HL-60 (cell line): ENCODE data around the gene BSCL2.

Experiments used
- DNase-seq, 2 experiments: peaks; one replicate each; pipeline ENCODE4 v3.0.0-alpha.2; 2010 to 2020; ENCODE audit warnings: low read depth in 1 of 2, low spot score in 1 of 2
- H3K27ac ChIP-seq: fragments of 250-450 bp; sonication (Bioruptor Pico); replicated peaks from 2 replicates; pipeline ENCODE4 v1.5.1; 2020; ENCODE audit warnings: mild to moderate bottlenecking, moderate library complexity
- H3K27me3 ChIP-seq: fragments of 250-450 bp; sonication (Bioruptor Pico); 2 replicates; pipeline ENCODE4 v1.5.1; 2021; ENCODE audit warnings: mild to moderate bottlenecking, moderate library complexity; ENCODE audit not compliant: insufficient read depth, poor library complexity, severe bottlenecking
- H3K4me3 ChIP-seq: replicated peaks from 2 replicates; pipeline ENCODE4 v1.5.1; 2011; ENCODE audit warnings: mild to moderate bottlenecking, control low read depth, low read length; ENCODE audit not compliant: insufficient read depth
- GABPA ChIP-seq: IDR thresholded peaks from 2 replicates; pipeline ENCODE4 v1.6.1; 2012; ENCODE audit warnings: low read depth
- POLR2AphosphoS5 ChIP-seq: IDR thresholded peaks from 2 replicates; pipeline ENCODE4 v1.6.1; 2012; ENCODE audit warnings: low read depth
- SPI1 ChIP-seq: IDR thresholded peaks from 2 replicates; pipeline ENCODE4 v1.6.1; 2012; ENCODE audit warnings: low read depth, mild to moderate bottlenecking, borderline replicate concordance
- TF ChIP-seq, protein P1 (sequence below): IDR thresholded peaks from 2 replicates; pipeline ENCODE4 v1.6.1; 2012; ENCODE audit warnings: low read depth; ENCODE audit not compliant: insufficient replicate concordance
- TF ChIP-seq, protein P2 (sequence below): IDR thresholded peaks from one replicate; pipeline ENCODE4 v1.5.1; 2011; ENCODE audit warnings: low read length, control low read depth, inconsistent platforms; ENCODE audit not compliant: insufficient read depth

BSCL2 gene

DNA sequence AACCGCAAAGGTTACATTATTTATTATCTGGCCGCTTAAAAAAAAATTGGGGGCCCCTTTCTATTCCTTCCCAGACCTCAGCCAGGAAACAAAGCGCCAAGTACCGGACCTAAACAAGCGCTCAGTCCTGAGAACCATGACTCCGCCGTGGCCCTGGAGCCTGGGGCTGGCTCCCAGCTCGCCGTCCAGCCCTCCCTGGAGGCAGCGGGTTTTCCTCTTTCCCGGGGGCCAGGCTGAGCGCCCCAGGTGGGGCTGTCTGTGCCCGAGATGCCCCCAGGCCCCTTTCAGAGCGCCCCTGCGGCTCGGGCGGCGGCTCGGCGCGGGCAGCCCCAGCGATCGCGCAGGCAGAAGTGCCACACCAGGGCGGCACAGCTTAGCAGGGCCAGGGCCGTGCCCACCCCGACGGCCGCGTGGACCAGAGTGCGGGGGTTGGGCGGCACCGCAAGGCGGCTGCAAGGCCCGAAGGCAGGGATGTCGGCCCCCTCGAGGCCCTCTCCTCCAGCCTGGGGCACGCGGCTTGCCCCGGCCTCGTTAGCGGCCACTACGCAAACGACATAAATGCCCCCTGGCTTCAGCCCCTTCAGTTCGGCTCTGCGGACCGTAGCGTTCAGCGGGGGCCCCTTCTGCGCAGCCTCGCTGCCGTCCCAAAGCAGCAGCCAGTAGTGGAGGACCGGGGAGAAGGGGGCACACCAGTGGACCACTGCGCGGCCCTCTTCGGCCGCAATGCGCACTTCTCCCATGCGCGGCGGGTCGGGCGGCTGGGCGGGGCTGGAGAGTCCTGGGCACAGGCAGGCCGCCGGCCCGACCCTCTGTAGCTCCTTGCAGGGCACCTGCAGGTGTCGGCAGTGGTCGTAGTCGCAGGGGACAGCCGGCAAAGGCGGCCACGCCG lies 19.5 kb downstream of the BSCL2 start:
- no peak for DNase-seq
- no peak overlapping the region for H3K4me3 ChIP-seq
- no peak overlapping the region for H3K27ac ChIP-seq
- no peak for TF ChIP-seq GABPA
- TF ChIP-seq, protein P1, sequence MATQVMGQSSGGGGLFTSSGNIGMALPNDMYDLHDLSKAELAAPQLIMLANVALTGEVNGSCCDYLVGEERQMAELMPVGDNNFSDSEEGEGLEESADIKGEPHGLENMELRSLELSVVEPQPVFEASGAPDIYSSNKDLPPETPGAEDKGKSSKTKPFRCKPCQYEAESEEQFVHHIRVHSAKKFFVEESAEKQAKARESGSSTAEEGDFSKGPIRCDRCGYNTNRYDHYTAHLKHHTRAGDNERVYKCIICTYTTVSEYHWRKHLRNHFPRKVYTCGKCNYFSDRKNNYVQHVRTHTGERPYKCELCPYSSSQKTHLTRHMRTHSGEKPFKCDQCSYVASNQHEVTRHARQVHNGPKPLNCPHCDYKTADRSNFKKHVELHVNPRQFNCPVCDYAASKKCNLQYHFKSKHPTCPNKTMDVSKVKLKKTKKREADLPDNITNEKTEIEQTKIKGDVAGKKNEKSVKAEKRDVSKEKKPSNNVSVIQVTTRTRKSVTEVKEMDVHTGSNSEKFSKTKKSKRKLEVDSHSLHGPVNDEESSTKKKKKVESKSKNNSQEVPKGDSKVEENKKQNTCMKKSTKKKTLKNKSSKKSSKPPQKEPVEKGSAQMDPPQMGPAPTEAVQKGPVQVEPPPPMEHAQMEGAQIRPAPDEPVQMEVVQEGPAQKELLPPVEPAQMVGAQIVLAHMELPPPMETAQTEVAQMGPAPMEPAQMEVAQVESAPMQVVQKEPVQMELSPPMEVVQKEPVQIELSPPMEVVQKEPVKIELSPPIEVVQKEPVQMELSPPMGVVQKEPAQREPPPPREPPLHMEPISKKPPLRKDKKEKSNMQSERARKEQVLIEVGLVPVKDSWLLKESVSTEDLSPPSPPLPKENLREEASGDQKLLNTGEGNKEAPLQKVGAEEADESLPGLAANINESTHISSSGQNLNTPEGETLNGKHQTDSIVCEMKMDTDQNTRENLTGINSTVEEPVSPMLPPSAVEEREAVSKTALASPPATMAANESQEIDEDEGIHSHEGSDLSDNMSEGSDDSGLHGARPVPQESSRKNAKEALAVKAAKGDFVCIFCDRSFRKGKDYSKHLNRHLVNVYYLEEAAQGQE = no peak
- TF ChIP-seq, protein P2, sequence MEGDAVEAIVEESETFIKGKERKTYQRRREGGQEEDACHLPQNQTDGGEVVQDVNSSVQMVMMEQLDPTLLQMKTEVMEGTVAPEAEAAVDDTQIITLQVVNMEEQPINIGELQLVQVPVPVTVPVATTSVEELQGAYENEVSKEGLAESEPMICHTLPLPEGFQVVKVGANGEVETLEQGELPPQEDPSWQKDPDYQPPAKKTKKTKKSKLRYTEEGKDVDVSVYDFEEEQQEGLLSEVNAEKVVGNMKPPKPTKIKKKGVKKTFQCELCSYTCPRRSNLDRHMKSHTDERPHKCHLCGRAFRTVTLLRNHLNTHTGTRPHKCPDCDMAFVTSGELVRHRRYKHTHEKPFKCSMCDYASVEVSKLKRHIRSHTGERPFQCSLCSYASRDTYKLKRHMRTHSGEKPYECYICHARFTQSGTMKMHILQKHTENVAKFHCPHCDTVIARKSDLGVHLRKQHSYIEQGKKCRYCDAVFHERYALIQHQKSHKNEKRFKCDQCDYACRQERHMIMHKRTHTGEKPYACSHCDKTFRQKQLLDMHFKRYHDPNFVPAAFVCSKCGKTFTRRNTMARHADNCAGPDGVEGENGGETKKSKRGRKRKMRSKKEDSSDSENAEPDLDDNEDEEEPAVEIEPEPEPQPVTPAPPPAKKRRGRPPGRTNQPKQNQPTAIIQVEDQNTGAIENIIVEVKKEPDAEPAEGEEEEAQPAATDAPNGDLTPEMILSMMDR = no peak
- no peak for TF ChIP-seq SPI1
- TF ChIP-seq POLR2AphosphoS5 = no peak
- H3K27me3 ChIP-seq = no peaks in the 10 kb centered on the region

DNA sequence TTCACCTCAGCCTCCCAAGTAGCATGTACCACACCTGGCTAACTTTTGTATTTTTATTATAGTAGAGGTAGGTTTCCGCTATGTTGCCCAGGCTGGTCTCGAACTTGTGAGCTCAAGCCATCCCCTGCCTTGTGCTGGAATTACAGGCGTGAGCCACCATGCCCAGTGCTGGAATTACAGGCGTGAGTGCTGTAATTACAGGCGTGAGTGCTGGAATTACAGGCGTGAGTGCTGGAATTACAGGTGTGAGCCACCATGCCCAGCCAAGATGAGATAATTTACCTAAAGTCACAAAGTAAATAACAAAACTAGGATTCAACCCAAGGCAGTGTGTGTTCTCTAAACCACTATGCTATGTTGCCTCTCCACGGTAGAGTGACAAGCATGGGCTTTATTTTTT lies 24.7 kb downstream of the BSCL2 start:
- no peaks in the 10 kb centered on the region for H3K27me3 ChIP-seq
- no peak for TF ChIP-seq GABPA
- TF ChIP-seq POLR2AphosphoS5 = no peak
- TF ChIP-seq, protein P2 = no peak
- TF ChIP-seq, protein P1 = no peak
- no peak for TF ChIP-seq SPI1
- no peak for DNase-seq
- H3K4me3 ChIP-seq = no peak overlapping the region
- no peak overlapping the region for H3K27ac ChIP-seq

DNA sequence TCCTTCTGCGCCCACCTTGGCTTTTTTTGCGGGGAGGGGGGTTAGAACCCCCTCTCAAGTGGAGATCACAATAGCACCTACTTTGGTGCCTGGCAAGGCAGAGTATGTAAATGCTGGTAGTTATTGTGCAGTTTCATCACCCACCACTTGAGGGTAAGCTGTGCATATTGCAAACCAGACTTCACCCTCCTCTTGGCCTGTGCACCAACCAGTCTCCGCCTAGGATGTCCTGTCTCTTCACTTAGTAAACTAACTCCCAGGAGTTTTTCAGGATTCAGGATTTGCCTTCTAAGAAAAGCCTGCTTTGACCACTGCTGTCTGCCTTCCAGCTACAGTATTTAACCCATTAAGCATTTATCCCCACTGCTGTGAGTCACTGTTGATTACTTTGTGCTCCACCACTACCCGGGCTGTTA lies 26.4 kb downstream of the BSCL2 start:
- DNase-seq = peak in 1 of 2 experiments; percentile 83
- no peaks in the 10 kb centered on the region for H3K27me3 ChIP-seq
- H3K27ac ChIP-seq = peak overlapping the region; percentile 31
- TF ChIP-seq, protein P2 = peak; percentile 78
- no peak for TF ChIP-seq POLR2AphosphoS5
- H3K4me3 ChIP-seq = no peak overlapping the region
